Neuronal stem cell (in vitro differentiated cells): ENCODE results near the gene NDUFB7.

Experiments used
- DNase-seq: peaks from one replicate; pipeline ENCODE4 v3.0.0-alpha.2; 2013; ENCODE audit warnings: low spot score
- H2AFZ ChIP-seq: one replicate; pipeline ENCODE4 v1.6.1; 2013; ENCODE audit warnings: mild to moderate bottlenecking, low read length, inconsistent platforms
- H2AK5ac ChIP-seq: 2 replicates; pipeline ENCODE4 v1.6.1; 2013; ENCODE audit warnings: low read depth, mild to moderate bottlenecking, inconsistent platforms, low read length, moderate library complexity, mixed read lengths
- H2BK120ac ChIP-seq: 2 replicates; pipeline ENCODE4 v1.6.1; 2013; ENCODE audit warnings: low read depth, mild to moderate bottlenecking, inconsistent platforms, low read length, moderate library complexity, mixed read lengths
- H2BK12ac ChIP-seq: one replicate; pipeline ENCODE4 v1.6.1; 2013; ENCODE audit warnings: low read length, inconsistent platforms
- H2BK15ac ChIP-seq: 2 replicates; pipeline ENCODE4 v1.6.1; 2013; ENCODE audit warnings: mild to moderate bottlenecking, low read length, inconsistent platforms, mixed read lengths
- H2BK5ac ChIP-seq: one replicate; pipeline ENCODE4 v1.6.1; 2013; ENCODE audit warnings: inconsistent platforms, mild to moderate bottlenecking, low read length, moderate library complexity
- H3K14ac ChIP-seq: one replicate; pipeline ENCODE4 v1.6.1; 2013; ENCODE audit warnings: low read length, inconsistent platforms
- H3K18ac ChIP-seq: 2 replicates; pipeline ENCODE4 v1.6.1; 2013; ENCODE audit warnings: low read length, inconsistent platforms
- H3K23ac ChIP-seq: 2 replicates; pipeline ENCODE4 v1.6.1; 2013; ENCODE audit warnings: low read depth, mild to moderate bottlenecking, mixed read lengths, low read length, inconsistent platforms; ENCODE audit not compliant: poor library complexity
- H3K27ac ChIP-seq: replicated peaks from 3 replicates; pipeline ENCODE4 v1.5.1; 2013; ENCODE audit warnings: low read length, inconsistent platforms
- H3K27me3 ChIP-seq, 3 experiments: 2 replicates each; pipeline ENCODE4 v1.6.1; 2013; ENCODE audit warnings: low read length in 3 of 3, mild to moderate bottlenecking in 2 of 3, inconsistent platforms in 1 of 3, low read depth in 1 of 3, mixed read lengths in 1 of 3, moderate library complexity in 1 of 3; ENCODE audit not compliant: control insufficient read depth in 3 of 3, insufficient read depth in 3 of 3
- H3K36me3 ChIP-seq, 2 donors: replicated peaks in 1 of 2; 2 replicates each; pipeline ENCODE4 v1.6.1; 2013; ENCODE audit warnings: low read length in 2 of 2; ENCODE audit not compliant: control insufficient read depth in 2 of 2, insufficient read depth in 2 of 2
- H3K4ac ChIP-seq: 2 replicates; pipeline ENCODE4 v1.6.1; 2013; ENCODE audit warnings: inconsistent platforms, mild to moderate bottlenecking, low read length, moderate library complexity
- H3K4me1 ChIP-seq, 2 donors: 1 replicate in 1 of 2; 2 replicates in 1 of 2; pipeline ENCODE4 v1.6.1; 2013; ENCODE audit warnings: low read length in 2 of 2, low read depth in 1 of 2; ENCODE audit not compliant: control insufficient read depth in 2 of 2, insufficient read depth in 1 of 2
- H3K4me2 ChIP-seq: one replicate; pipeline ENCODE4 v1.6.1; 2013; ENCODE audit warnings: mild to moderate bottlenecking, low read length, inconsistent platforms; ENCODE audit not compliant: insufficient read depth, poor library complexity, severe bottlenecking
- H3K4me3 ChIP-seq, 2 donors: 2 replicates each; pipeline ENCODE4 v1.5.1; 2013; ENCODE audit warnings: low read length in 2 of 2, mild to moderate bottlenecking in 2 of 2, inconsistent platforms in 1 of 2, moderate library complexity in 1 of 2
- H3K79me1 ChIP-seq: one replicate; pipeline ENCODE4 v1.6.1; 2013; ENCODE audit warnings: low read depth, mild to moderate bottlenecking, inconsistent platforms, low read length, moderate library complexity
- H3K9ac ChIP-seq: one replicate; pipeline ENCODE4 v1.6.1; 2013; ENCODE audit warnings: mild to moderate bottlenecking, low read depth, low read length, inconsistent platforms; ENCODE audit not compliant: poor library complexity
- H3K9me3 ChIP-seq, 2 donors: replicated peaks in 1 of 2; 2 replicates each; pipeline versions ENCODE3 to v1.6.1; 2013; ENCODE audit warnings: low read length in 2 of 2, mild to moderate bottlenecking in 2 of 2, inconsistent platforms in 1 of 2, low read depth in 1 of 2, mixed read lengths in 1 of 2, moderate library complexity in 1 of 2; ENCODE audit not compliant: control insufficient read depth in 2 of 2, insufficient read depth in 1 of 2
- H4K8ac ChIP-seq: one replicate; pipeline ENCODE4 v1.6.1; 2013; ENCODE audit warnings: low read depth, mild to moderate bottlenecking, inconsistent platforms, low read length, moderate library complexity
- H4K91ac ChIP-seq: one replicate; pipeline ENCODE4 v1.6.1; 2013; ENCODE audit warnings: low read length, low read depth, mild to moderate bottlenecking, inconsistent platforms; ENCODE audit not compliant: poor library complexity
- WGBS, 2 donors: extraction: QIAGEN DNeasy Blood & Tissue Kit; methylation state at CpG; one replicate each; pipeline ENCODE4 v1.1.7; 2013; ENCODE audit warnings: missing lambda C conversion rate in 2 of 2, mixed read lengths in 1 of 2; ENCODE audit not compliant: insufficient read length in 2 of 2, insufficient replicate concordance in 1 of 2; ENCODE audit errors: extremely low coverage in 2 of 2; 5-methylcytosine and 5-hydroxymethylcytosine counted together

Gene NDUFB7

DNA sequence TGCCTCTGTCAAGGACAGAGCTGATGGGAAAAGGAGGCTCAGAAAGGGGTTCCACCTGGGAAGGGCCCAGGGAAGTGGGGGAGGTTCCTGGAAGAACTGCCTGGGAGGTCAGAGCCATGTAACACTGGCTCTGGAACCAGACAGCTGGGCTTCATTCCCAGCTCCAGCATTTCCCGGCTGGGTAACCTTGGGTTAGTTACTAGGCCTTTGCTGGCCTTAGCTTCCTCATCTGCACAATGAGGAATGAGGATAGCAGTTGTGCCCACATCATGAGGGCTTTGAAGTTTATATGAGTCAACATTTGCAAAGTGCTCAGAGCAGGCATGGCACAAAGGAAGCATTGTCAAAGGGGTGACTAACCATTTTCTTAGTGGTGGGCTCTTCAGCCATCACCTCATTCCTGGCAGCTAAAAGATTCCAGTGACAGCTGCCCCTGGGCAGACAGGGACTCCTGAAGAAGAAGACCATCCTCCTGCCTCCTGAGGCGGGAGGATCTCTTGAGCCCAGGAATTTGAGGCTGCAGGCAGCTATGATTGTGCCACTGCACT is 51.9 kb downstream of the NDUFB7 start:
- H2AK5ac ChIP-seq: no peak overlapping the region
- peaks cover 15 to 24% of the 10 kb centered on the region in 2 donors for H3K36me3 ChIP-seq
- no peak overlapping the region for H3K23ac ChIP-seq
- H2AFZ ChIP-seq: peak overlapping the region; percentile 2
- no peak overlapping the region for H3K4me3 ChIP-seq
- no peak overlapping the region for H3K4me2 ChIP-seq
- no peak overlapping the region for H2BK120ac ChIP-seq
- no peak overlapping the region for H4K91ac ChIP-seq
- H3K27ac ChIP-seq: no peak overlapping the region
- H2BK15ac ChIP-seq: no peak overlapping the region
- no CpG with 5 or more reads among the region's 2 CpGs for WGBS, 2 donors
- no peaks in the 10 kb centered on the region for H3K9me3 ChIP-seq
- no peak overlapping the region for H4K8ac ChIP-seq
- no peak overlapping the region for H3K9ac ChIP-seq
- H2BK5ac ChIP-seq: no peak overlapping the region
- no peak overlapping the region for H3K4ac ChIP-seq
- peaks cover 5% of the 10 kb centered on the region for H3K79me1 ChIP-seq
- H3K14ac ChIP-seq: no peak overlapping the region
- no peak for DNase-seq
- H2BK12ac ChIP-seq: no peak overlapping the region
- no peak overlapping the region for H3K18ac ChIP-seq
- H3K27me3 ChIP-seq: no peaks in the 10 kb centered on the region
- H3K4me1 ChIP-seq: peaks cover 10 to 13% of the 10 kb centered on the region in 2 donors

DNA sequence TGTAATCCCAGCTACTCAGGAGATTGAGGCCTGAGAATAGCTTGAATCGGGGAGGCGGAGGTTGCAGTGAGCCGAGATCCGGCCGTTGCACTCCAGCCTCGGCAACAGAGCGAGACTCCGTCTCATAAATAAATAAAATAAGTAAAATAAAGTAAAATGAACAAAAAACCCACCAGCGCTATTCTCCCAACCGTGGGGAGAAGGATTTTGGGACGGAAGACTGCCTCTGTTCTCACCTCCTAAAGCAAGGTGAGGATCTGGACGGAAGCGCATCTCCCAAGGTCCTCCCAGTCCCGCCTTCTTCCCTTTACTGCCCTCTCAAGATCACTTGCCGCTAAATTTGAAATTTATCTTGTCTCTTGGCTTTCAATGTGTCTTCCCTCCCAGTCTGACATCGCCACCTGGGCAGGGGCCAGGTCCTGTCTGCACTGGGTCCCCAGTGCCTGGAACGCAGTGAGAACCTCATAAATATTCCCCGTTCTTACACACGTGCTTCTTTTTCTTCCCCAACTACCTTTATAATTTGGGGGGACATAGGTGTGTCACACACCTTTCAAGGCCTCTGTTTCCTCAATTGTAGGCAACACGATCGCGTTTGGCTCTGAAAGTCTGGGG is 52.5 kb downstream of the NDUFB7 start:
- Histone ChIP-seq H3K79me1 (peaks cover 5% of the 10 kb centered on the region), H2AFZ (no peak overlapping the region), H3K27ac (no peak overlapping the region), H3K14ac (no peak overlapping the region), H3K18ac (no peak overlapping the region), H2BK12ac (no peak overlapping the region), H2AK5ac (no peak overlapping the region), H3K9ac (no peak overlapping the region), H3K4ac (no peak overlapping the region), H3K9me3 (no peaks in the 10 kb centered on the region), H3K23ac (no peak overlapping the region), H4K91ac (no peak overlapping the region), H2BK5ac (no peak overlapping the region), H3K36me3 (peaks cover 20 to 30% of the 10 kb centered on the region in 2 donors), H2BK120ac (no peak overlapping the region), H3K4me2 (no peak overlapping the region), H3K4me1 (peaks cover 10 to 13% of the 10 kb centered on the region in 2 donors), H3K27me3 (no peaks in the 10 kb centered on the region), H2BK15ac (no peak overlapping the region), H3K4me3 (no peak overlapping the region), H4K8ac (no peak overlapping the region)
- WGBS, 2 donors: no CpG with 5 or more reads among the region's 22 CpGs
- no peak for DNase-seq

DNA sequence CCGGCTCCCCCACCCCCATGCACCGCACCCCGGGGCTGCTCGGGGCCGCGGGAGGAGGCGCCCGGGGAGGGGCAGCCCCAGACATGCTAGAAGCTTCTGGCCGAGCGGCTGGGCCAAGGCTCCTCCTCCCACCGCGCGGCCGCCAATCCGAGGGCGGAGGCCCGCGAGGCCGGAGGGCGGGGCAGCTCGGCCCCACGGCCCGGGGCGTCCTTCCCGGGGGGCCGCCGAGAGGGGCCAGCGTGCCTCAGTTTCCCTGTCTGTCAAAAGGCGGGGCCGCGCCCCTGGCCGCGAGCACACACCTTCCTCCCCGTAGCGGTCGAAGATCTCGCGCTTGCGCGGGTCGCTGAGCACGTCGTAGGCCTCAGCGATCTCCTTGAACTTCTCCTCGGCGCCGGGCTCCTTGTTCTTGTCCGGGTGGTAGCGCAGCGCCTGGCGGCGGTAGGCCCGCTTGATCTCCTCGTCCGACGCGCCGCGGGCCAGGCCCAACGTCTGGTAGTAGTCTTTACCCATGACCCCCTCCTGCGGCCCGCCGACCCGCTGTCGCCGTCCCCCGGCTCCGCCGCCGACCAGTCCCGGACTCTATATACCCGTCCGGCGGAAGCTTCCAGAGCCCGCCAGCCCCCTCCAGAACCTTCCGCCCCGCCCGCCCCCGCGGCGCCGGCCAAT is 53.9 kb downstream of the NDUFB7 start, which contains the start of gene DNAJB1:
Gene DNAJB1, minus strand, starts transcription at position 558 of the 666 bp plus-strand sequence. Its CDS starts 48 bp downstream, at position 510.
- peak within 1 kb of the TSS; percentile 67 for H2BK5ac ChIP-seq
- H3K79me1 ChIP-seq: peaks cover 5% of the 10 kb centered on the region
- H3K27me3 ChIP-seq: no peaks in the 10 kb centered on the region
- no peak within 1 kb of the TSS for H4K8ac ChIP-seq
- H2AK5ac ChIP-seq: peak within 1 kb of the TSS; percentile 95
- peak within 1 kb of the TSS; percentile 100 for H3K23ac ChIP-seq
- DNase-seq: no peak
- H3K18ac ChIP-seq: peak within 1 kb of the TSS; percentile 98
- peaks cover 10 to 13% of the 10 kb centered on the region in 2 donors for H3K4me1 ChIP-seq
- H3K9me3 ChIP-seq: no peaks in the 10 kb centered on the region
- H3K4me3 ChIP-seq: peak within 1 kb of the TSS; percentile 87 to 98
- H3K27ac ChIP-seq: peak within 1 kb of the TSS; percentile 74
- peaks cover 22 to 43% of the 10 kb centered on the region in 2 donors for H3K36me3 ChIP-seq
- WGBS, 2 donors: no CpG with 5 or more reads among the region's 82 CpGs
- peak within 1 kb of the TSS; percentile 83 for H2AFZ ChIP-seq
- H3K14ac ChIP-seq: no peak within 1 kb of the TSS
- H3K4ac ChIP-seq: peak within 1 kb of the TSS; percentile 4
- H2BK12ac ChIP-seq: peak within 1 kb of the TSS; percentile 5
- H3K4me2 ChIP-seq: peak within 1 kb of the TSS; percentile 64
- no peak within 1 kb of the TSS for H2BK15ac ChIP-seq
- H2BK120ac ChIP-seq: no peak within 1 kb of the TSS
- H3K9ac ChIP-seq: peak within 1 kb of the TSS; percentile 97
- H4K91ac ChIP-seq: no peak within 1 kb of the TSS

DNA sequence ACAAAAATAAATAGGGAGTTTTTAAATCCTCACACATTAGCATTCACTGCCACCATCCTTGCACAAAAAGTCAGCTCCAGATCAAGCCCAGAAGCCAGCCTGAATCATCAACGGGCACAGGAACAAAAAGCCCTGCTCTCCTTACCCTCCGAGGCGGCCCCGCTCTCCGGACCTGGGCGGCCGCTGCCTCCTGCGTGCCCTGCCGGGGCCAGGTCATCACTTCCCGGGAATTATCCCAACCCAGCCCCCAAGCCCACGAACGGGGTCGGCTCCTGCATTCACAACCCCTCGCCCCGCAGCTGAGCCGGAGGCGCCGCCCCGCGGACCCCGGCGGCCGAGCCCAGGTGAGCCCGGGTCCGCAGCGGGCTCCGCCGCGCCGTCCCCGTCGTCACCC is 54.4 kb downstream of the NDUFB7 start:
- Histone ChIP-seq H2AFZ (peak overlapping the region; percentile 83), H3K4me2 (peak overlapping the region; percentile 64), H3K23ac (peak overlapping the region; percentile 100), H3K9ac (peak overlapping the region; percentile 97), H3K79me1 (peaks cover 5% of the 10 kb centered on the region), H3K27ac (no peak overlapping the region), H3K36me3 (peaks cover 22 to 46% of the 10 kb centered on the region in 2 donors), H3K18ac (peak overlapping the region; percentile 98), H2BK12ac (no peak overlapping the region), H3K9me3 (no peaks in the 10 kb centered on the region), H2BK5ac (peak overlapping the region; percentile 67), H3K14ac (no peak overlapping the region), H3K27me3 (no peaks in the 10 kb centered on the region), H2BK15ac (no peak overlapping the region), H2AK5ac (peak overlapping the region; percentile 95), H3K4ac (no peak overlapping the region), H2BK120ac (no peak overlapping the region), H3K4me1 (peaks cover 10 to 13% of the 10 kb centered on the region in 2 donors), H3K4me3 (peak overlapping the region; percentile 87 to 98), H4K8ac (no peak overlapping the region), H4K91ac (no peak overlapping the region)
- DNase-seq: no peak
- no CpG with 5 or more reads among the region's 32 CpGs for WGBS, 2 donors
